ENCODE data around the gene POLR2M.

POLR2M gene

DNA sequence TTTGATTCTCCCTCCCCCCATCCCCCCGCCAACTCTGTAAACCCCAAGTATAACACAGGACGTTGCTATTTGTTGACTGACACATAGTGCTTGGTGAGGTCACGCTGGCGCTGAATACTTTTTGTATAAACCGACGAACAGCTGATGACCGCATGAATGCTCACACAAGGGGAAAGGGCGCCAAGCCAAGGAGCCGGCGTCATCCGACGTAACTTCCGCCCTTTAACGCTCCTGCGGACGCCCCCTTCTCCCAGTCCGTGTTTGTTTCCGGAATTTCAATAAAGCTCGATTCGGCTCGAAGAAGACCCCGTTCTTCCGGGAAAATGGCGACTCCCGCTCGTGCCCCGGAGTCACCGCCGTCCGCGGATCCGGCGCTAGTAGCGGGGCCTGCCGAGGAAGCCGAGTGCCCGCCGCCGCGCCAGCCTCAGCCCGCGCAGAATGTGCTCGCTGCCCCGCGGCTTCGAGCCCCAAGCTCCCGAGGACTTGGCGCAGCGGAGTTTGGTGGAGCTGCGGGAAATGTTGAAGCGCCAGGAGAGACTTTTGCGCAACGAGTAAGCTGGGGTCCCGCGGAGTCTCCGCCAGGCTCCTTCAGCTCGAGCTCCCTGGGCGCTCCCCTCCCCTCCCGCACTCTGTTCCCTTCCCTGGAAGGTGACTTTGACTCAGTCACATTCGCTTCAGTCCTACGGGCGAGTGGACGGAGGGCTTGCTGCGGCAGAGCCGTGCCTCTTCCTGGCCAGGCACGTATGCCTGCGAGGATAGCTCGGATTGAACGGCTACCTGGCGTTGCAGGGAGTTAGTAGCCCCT, at the start of gene POLR2M:
POLR2M (plus strand) TSS at position 310 of the 805 bp plus-strand sequence; CDS start at position 439, 129 bp downstream.
- no peaks in the 10 kb centered on the region for H3K27me3 ChIP-seq (ENCODE audit: control insufficient read depth in 2 of 2, insufficient read depth in 2 of 2, low read length in 2 of 2)
- H3K4me1 ChIP-seq (ENCODE audit: control insufficient read depth in 2 of 2, insufficient read depth in 2 of 2, low read length in 2 of 2) = peaks cover 10% of the 10 kb centered on the region in 2 donors
- peak within 1 kb of the TSS; percentile 95 for H3K4me3 ChIP-seq (ENCODE audit: low read length in 2 of 2)
- peak within 1 kb of the TSS; percentile 97 for H3K9ac ChIP-seq (ENCODE audit: low read depth in 1 of 2, low read length in 2 of 2)
- peaks cover 13 to 16% of the 10 kb centered on the region in 2 donors for H3K36me3 ChIP-seq (ENCODE audit: control insufficient read depth in 2 of 2, insufficient read depth in 2 of 2, low read length in 2 of 2)
- H3K27ac ChIP-seq (ENCODE audit: low read depth in 2 of 2, low read length in 2 of 2) = peak within 1 kb of the TSS; percentile 88 to 89
- H3K9me3 ChIP-seq (ENCODE audit: control insufficient read depth in 2 of 2, low read length in 2 of 2) = no peaks in the 10 kb centered on the region

DNA sequence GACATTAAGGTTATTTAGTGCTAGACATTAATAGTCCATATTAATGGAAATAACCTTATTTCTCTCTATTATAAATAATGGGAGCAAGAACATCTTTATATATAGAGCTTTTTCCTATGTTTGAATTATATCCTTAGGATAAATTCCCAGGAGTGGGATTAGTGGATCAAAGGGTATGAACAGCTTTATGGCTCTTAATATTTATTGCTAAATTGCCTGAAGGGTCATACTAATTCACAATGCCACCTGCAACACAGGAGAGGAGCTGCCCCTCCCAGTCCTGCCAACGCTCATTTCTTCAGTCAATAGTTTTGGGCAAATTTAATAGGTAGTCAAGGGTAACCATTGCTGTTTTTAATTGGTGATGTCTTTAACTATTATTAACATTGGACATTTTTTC, 48.9 kb upstream of the POLR2M start:
- Histone ChIP-seq H3K27ac (ENCODE audit: low read depth in 2 of 2, low read length in 2 of 2) (no peak overlapping the region), H3K36me3 (ENCODE audit: control insufficient read depth in 2 of 2, insufficient read depth in 2 of 2, low read length in 2 of 2) (no peaks in the 10 kb centered on the region), H3K4me1 (ENCODE audit: control insufficient read depth in 2 of 2, insufficient read depth in 2 of 2, low read length in 2 of 2) (peaks cover 2 to 8% of the 10 kb centered on the region in 2 donors), H3K4me3 (ENCODE audit: low read length in 2 of 2) (no peak overlapping the region), H3K27me3 (ENCODE audit: control insufficient read depth in 2 of 2, insufficient read depth in 2 of 2, low read length in 2 of 2) (no peaks in the 10 kb centered on the region), H3K9me3 (ENCODE audit: control insufficient read depth in 2 of 2, low read length in 2 of 2) (no peaks in the 10 kb centered on the region), H3K9ac (ENCODE audit: low read depth in 1 of 2, low read length in 2 of 2) (no peak overlapping the region)

DNA sequence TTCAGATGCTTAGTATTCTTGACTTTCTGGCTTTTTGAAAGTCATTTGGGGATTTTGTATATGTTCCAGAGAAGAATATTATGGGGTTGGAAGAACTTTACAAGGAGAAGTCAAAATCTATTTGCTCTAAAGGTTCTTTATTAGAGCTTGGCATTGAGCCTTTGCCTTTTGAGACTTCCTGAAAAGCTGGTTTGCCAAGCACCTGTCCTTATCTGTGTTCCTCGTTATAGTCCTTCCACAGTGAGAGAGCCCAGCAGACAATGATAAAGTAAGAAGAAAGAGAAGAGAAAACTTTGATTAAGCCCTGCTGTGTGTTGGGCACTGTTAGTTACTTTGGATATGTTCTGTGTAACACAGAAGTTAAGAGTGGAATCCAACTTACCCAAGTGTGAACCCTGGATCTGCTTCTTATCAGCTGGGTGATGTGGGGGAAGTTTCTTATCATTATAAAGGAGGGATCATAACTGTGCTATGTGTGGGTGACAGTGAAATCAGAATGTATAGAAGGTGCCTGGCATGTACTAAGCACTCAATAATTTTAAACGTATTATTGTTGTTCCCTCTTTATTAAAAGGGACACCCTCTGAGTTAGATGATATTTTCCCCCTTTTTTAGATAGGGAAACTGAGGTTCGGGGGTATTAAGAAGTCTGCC, 44.3 kb upstream of the POLR2M start:
- peak overlapping the region; percentile 43 to 62 for H3K27ac ChIP-seq (ENCODE audit: low read depth in 2 of 2, low read length in 2 of 2)
- no peaks in the 10 kb centered on the region for H3K36me3 ChIP-seq (ENCODE audit: control insufficient read depth in 2 of 2, insufficient read depth in 2 of 2, low read length in 2 of 2)
- H3K4me1 ChIP-seq (ENCODE audit: control insufficient read depth in 2 of 2, insufficient read depth in 2 of 2, low read length in 2 of 2) = peaks cover 10 to 16% of the 10 kb centered on the region in 2 donors
- H3K4me3 ChIP-seq (ENCODE audit: low read length in 2 of 2) = peak overlapping the region in 1 of 2 donors; percentile 14
- peak overlapping the region in 1 of 2 donors; percentile 35 for H3K9ac ChIP-seq (ENCODE audit: low read depth in 1 of 2, low read length in 2 of 2)
- no peaks in the 10 kb centered on the region for H3K9me3 ChIP-seq (ENCODE audit: control insufficient read depth in 2 of 2, low read length in 2 of 2)
- H3K27me3 ChIP-seq (ENCODE audit: control insufficient read depth in 2 of 2, insufficient read depth in 2 of 2, low read length in 2 of 2) = no peaks in the 10 kb centered on the region

DNA sequence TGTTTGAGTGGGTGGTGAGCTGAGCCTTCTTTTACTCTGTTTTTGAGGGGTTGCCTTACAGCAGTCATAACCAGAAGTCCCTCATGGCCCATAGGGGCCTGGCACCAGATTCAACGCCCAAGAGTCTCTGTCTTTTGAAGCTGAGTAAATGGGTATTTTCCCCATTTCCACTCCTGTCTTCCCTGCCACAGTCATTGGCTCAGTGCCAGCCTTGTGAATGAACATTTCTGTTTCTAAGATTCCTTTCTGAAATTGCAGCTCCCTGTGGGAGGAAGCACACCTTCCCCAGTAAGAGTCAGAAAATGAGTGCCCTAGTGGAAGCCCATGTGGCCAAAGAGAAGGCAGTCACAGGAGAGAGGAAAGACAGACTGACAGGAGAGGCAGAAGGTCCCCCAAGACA, 43.7 kb upstream of the POLR2M start:
- H3K9ac ChIP-seq (ENCODE audit: low read depth in 1 of 2, low read length in 2 of 2) = peak overlapping the region in 1 of 2 donors; percentile 12
- H3K27me3 ChIP-seq (ENCODE audit: control insufficient read depth in 2 of 2, insufficient read depth in 2 of 2, low read length in 2 of 2) = no peaks in the 10 kb centered on the region
- no peak overlapping the region for H3K4me3 ChIP-seq (ENCODE audit: low read length in 2 of 2)
- peaks cover 11 to 20% of the 10 kb centered on the region in 2 donors for H3K4me1 ChIP-seq (ENCODE audit: control insufficient read depth in 2 of 2, insufficient read depth in 2 of 2, low read length in 2 of 2)
- peak overlapping the region; percentile 43 to 62 for H3K27ac ChIP-seq (ENCODE audit: low read depth in 2 of 2, low read length in 2 of 2)
- no peaks in the 10 kb centered on the region for H3K9me3 ChIP-seq (ENCODE audit: control insufficient read depth in 2 of 2, low read length in 2 of 2)
- no peaks in the 10 kb centered on the region for H3K36me3 ChIP-seq (ENCODE audit: control insufficient read depth in 2 of 2, insufficient read depth in 2 of 2, low read length in 2 of 2)

DNA sequence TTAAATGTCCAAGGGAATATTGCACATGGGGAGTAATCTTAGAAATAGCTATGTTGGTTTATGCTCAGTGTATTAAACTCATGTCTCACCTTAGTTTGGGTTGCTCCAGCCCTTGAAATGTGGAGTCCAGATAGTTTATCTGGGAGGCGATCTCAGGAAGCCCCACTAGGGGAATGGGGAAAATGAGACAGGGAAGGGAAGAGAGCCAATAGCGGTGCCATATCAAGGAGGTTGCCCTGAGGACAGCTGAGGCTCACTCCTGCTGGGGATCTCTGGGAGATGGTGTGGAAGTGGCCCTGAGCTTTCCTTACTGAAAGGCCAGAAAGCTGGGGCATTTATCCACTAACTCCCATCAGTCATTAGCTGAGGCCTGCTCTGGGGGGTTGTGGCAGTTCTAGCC, 43.3 kb upstream of the POLR2M start:
- H3K27me3 ChIP-seq (ENCODE audit: control insufficient read depth in 2 of 2, insufficient read depth in 2 of 2, low read length in 2 of 2) = no peaks in the 10 kb centered on the region
- peak overlapping the region in 1 of 2 donors; percentile 62 for H3K27ac ChIP-seq (ENCODE audit: low read depth in 2 of 2, low read length in 2 of 2)
- peak overlapping the region in 1 of 2 donors; percentile 12 for H3K9ac ChIP-seq (ENCODE audit: low read depth in 1 of 2, low read length in 2 of 2)
- no peaks in the 10 kb centered on the region for H3K36me3 ChIP-seq (ENCODE audit: control insufficient read depth in 2 of 2, insufficient read depth in 2 of 2, low read length in 2 of 2)
- peaks cover 11 to 20% of the 10 kb centered on the region in 2 donors for H3K4me1 ChIP-seq (ENCODE audit: control insufficient read depth in 2 of 2, insufficient read depth in 2 of 2, low read length in 2 of 2)
- no peaks in the 10 kb centered on the region for H3K9me3 ChIP-seq (ENCODE audit: control insufficient read depth in 2 of 2, low read length in 2 of 2)
- no peak overlapping the region for H3K4me3 ChIP-seq (ENCODE audit: low read length in 2 of 2)

DNA sequence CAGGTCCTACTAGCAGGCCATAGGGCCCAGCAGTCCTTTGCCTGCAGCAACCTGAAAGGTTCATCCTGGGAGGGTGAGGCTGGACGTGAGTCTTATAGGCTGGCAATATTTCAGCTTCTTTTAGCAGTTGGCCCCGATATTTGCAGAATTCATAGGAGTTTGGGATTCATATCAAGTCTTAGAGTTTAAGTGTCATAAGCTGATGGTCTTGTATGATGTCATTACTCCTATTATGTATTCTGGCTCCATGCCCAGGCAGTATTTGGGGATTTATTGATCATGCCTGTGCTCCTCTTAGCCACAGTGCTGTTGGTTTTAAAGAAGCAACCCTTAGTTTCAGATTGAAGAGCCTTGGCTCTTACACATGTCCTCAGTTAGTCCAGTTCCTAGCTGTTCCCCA, 41.3 kb upstream of the POLR2M start:
- Histone ChIP-seq H3K4me3 (ENCODE audit: low read length in 2 of 2) (no peak overlapping the region), H3K36me3 (ENCODE audit: control insufficient read depth in 2 of 2, insufficient read depth in 2 of 2, low read length in 2 of 2) (no peaks in the 10 kb centered on the region), H3K9ac (ENCODE audit: low read depth in 1 of 2, low read length in 2 of 2) (no peak overlapping the region), H3K27me3 (ENCODE audit: control insufficient read depth in 2 of 2, insufficient read depth in 2 of 2, low read length in 2 of 2) (no peaks in the 10 kb centered on the region), H3K27ac (ENCODE audit: low read depth in 2 of 2, low read length in 2 of 2) (no peak overlapping the region), H3K9me3 (ENCODE audit: control insufficient read depth in 2 of 2, low read length in 2 of 2) (no peaks in the 10 kb centered on the region), H3K4me1 (ENCODE audit: control insufficient read depth in 2 of 2, insufficient read depth in 2 of 2, low read length in 2 of 2) (peaks cover 11 to 20% of the 10 kb centered on the region in 2 donors)

DNA sequence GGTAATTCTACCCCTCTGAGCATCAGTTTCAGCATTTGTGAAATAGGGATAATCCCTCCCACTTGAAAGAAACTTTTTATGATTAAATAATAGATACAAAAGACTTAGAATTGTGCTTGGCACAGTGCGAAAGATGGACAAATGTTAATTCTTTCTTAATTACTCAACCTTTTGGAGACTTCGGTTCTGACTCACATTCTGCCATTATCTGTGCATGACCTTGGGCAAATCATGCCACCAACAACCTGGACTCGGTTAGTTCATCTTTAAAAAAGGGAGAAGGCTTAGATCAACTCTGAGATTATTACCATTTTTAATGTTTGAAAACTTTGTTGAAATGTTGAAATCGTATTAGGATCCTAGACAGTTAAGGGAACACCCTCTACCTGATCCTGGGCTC, 40.6 kb upstream of the POLR2M start:
- peaks cover 11 to 20% of the 10 kb centered on the region in 2 donors for H3K4me1 ChIP-seq (ENCODE audit: control insufficient read depth in 2 of 2, insufficient read depth in 2 of 2, low read length in 2 of 2)
- no peak overlapping the region for H3K4me3 ChIP-seq (ENCODE audit: low read length in 2 of 2)
- H3K27me3 ChIP-seq (ENCODE audit: control insufficient read depth in 2 of 2, insufficient read depth in 2 of 2, low read length in 2 of 2) = no peaks in the 10 kb centered on the region
- H3K9me3 ChIP-seq (ENCODE audit: control insufficient read depth in 2 of 2, low read length in 2 of 2) = no peaks in the 10 kb centered on the region
- no peak overlapping the region for H3K27ac ChIP-seq (ENCODE audit: low read depth in 2 of 2, low read length in 2 of 2)
- no peak overlapping the region for H3K9ac ChIP-seq (ENCODE audit: low read depth in 1 of 2, low read length in 2 of 2)
- H3K36me3 ChIP-seq (ENCODE audit: control insufficient read depth in 2 of 2, insufficient read depth in 2 of 2, low read length in 2 of 2) = no peaks in the 10 kb centered on the region

DNA sequence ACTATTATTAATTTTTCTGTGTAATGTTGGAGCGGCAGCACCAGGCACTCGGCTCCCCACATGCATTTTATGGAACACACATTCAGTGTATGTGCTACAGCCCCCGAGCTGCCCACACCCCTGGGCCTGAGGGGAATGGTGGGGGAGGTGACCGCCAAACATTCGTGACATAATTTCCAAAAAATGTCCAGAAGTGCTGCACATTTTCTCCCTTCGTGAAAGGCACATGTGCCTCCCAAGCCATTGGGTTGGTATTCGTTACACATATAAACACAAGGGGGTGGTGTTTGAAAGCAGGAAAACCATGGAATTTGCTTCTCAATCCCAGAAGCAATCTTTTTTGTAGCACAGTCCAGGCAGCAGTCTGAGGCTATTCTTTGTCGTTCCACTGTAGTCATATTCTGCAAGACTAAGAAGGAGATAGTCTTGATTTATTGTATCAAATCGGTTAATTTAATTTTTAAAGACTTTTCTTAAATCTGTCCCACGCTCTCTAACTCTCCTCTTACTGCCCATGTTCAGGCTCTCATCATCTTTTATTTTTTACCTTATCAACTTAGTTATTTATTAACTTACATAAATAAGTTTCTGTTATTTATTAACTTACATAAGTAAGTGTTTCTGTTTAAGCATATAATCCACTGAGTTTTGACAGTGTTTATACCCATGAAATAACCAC, 39.2 kb upstream of the POLR2M start:
- Histone ChIP-seq H3K4me3 (ENCODE audit: low read length in 2 of 2) (peak overlapping the region in 1 of 2 donors; percentile 34), H3K4me1 (ENCODE audit: control insufficient read depth in 2 of 2, insufficient read depth in 2 of 2, low read length in 2 of 2) (peaks cover 11 to 15% of the 10 kb centered on the region in 2 donors), H3K36me3 (ENCODE audit: control insufficient read depth in 2 of 2, insufficient read depth in 2 of 2, low read length in 2 of 2) (no peaks in the 10 kb centered on the region), H3K9ac (ENCODE audit: low read depth in 1 of 2, low read length in 2 of 2) (peak overlapping the region; percentile 9 to 45), H3K9me3 (ENCODE audit: control insufficient read depth in 2 of 2, low read length in 2 of 2) (no peaks in the 10 kb centered on the region), H3K27me3 (ENCODE audit: control insufficient read depth in 2 of 2, insufficient read depth in 2 of 2, low read length in 2 of 2) (no peaks in the 10 kb centered on the region), H3K27ac (ENCODE audit: low read depth in 2 of 2, low read length in 2 of 2) (peak overlapping the region; percentile 21 to 25)

DNA sequence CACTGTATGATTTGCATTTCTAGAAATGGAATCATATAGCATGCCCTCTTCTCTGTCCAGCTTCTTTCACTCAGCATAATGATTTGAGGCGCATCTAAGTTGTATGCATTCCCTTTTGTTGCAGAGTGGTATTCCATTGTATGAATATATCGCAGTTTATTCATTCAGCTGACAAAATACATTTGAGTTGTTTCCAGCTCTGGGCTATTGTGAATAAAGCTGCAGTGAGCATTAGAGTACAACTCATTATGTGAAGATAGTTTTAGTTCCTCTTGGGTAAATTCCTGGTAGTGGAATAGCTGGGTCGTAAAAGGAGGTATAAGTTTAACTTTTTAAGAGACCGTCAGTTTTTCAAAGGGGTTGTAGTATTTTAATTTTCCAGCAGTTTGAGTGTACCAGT, 38.5 kb upstream of the POLR2M start:
- Histone ChIP-seq H3K9me3 (ENCODE audit: control insufficient read depth in 2 of 2, low read length in 2 of 2) (no peaks in the 10 kb centered on the region), H3K27ac (ENCODE audit: low read depth in 2 of 2, low read length in 2 of 2) (no peak overlapping the region), H3K4me1 (ENCODE audit: control insufficient read depth in 2 of 2, insufficient read depth in 2 of 2, low read length in 2 of 2) (peaks cover 6 to 8% of the 10 kb centered on the region in 2 donors), H3K27me3 (ENCODE audit: control insufficient read depth in 2 of 2, insufficient read depth in 2 of 2, low read length in 2 of 2) (no peaks in the 10 kb centered on the region), H3K9ac (ENCODE audit: low read depth in 1 of 2, low read length in 2 of 2) (no peak overlapping the region), H3K4me3 (ENCODE audit: low read length in 2 of 2) (peak overlapping the region; percentile 4 to 10), H3K36me3 (ENCODE audit: control insufficient read depth in 2 of 2, insufficient read depth in 2 of 2, low read length in 2 of 2) (no peaks in the 10 kb centered on the region)

DNA sequence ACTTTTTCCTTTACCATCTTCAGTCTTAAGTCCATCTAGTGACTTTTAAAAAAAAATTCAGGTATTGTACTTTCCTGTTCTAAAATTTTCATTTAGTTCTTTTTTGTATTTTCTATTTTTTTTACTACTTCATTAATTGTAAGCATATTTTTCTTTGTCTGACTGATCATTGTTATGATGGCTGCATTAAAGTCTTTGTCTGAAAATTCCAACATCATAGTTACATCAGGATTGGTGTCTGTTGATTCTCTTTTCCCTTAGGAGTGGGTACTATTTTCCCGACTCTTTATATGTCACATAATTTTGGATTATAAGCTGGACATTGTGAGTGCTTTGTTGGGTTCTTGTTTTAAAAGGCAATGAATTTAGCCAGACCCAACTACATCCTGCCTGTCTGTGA, 34.9 kb upstream of the POLR2M start:
- Histone ChIP-seq H3K36me3 (ENCODE audit: control insufficient read depth in 2 of 2, insufficient read depth in 2 of 2, low read length in 2 of 2) (peaks cover 0 to 3% of the 10 kb centered on the region in 2 donors), H3K4me3 (ENCODE audit: low read length in 2 of 2) (no peak overlapping the region), H3K9me3 (ENCODE audit: control insufficient read depth in 2 of 2, low read length in 2 of 2) (no peaks in the 10 kb centered on the region), H3K9ac (ENCODE audit: low read depth in 1 of 2, low read length in 2 of 2) (no peak overlapping the region), H3K27me3 (ENCODE audit: control insufficient read depth in 2 of 2, insufficient read depth in 2 of 2, low read length in 2 of 2) (no peaks in the 10 kb centered on the region), H3K27ac (ENCODE audit: low read depth in 2 of 2, low read length in 2 of 2) (no peak overlapping the region), H3K4me1 (ENCODE audit: control insufficient read depth in 2 of 2, insufficient read depth in 2 of 2, low read length in 2 of 2) (peaks cover 4 to 8% of the 10 kb centered on the region in 2 donors)
